GM19467 (cell line): ENCODE measurements around the gene TMEM62.

Source experiments
- ATAC-seq: cut with Tn5 transposase; IDR thresholded peaks from one replicate; pipeline ENCODE4 v1.9.1; 2021; ENCODE audit warnings: mild to moderate bottlenecking, moderate library complexity; ENCODE audit not compliant: unreplicated experiment

The TMEM62 gene

GRCh38 chr15:43226436-43227305, 93.3 kb downstream of the TMEM62 start:
- ATAC-seq: no peak

GRCh38 chr15:43229977-43230376, 96.6 kb downstream of the TMEM62 start:
- ATAC-seq: no peak

DNA sequence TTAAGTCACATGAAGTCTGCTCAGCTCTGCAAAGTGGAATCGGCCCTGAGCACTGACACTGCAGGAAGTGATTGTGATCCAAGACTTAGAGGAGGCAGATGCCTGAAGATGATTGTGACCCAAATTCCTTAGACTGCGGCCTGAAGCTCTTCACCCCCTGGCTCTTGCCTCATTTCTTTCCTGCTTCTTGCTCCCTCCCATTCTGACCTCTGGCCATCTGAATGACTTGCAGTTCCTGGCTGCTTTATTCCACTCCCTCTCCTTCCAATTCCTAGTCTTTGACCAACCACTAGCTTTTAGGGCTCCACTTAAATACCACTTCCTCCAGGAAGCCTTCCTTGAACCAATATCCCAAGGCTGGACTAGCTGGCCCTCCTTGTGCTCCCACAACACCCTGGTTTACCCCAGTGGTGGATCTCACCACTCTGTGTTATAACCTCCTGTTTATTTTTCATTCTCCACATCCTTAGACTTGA, 97.3 kb downstream of the TMEM62 start:
- no peak for ATAC-seq

DNA sequence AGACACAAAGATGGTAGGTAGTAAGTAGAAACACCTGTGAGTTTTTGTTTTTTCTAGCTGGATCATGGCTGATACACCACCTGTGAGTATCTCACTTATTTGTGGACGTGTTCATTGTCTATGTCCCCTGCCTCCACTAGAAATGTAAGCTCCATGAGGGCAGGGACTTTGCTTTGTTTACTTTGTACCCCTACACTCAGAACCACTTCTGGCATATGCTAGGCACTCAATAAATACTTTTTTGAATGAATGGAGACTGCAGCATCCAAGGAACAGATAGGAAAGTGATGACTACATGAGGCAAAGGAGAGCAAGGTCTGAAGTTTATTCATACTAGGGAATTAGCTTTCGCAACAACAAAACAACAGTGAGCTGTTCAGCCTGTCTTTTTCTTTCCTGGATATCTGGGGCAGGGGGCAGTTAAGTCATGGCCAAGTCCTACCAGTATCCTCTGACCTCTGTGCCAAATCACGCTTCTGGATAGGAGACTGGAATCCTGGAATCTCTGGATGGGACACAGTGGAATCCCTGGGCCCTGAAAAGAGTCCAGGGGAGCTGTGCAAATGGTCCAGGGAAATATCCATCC, 99.0 kb downstream of the TMEM62 start:
- ATAC-seq: no peak
